Endothelial cell of umbilical vein (primary cell): Measurements from ENCODE around the gene ACER3. TPM values are rescaled to one million over a fixed set of nuclear protein-coding genes. Genes with fewer than 3 reads are reported as not detected.

Experiments used
- BruUV-seq: library from RNA; stranded (reverse); fragments of 400-500 nt; replicated peaks from 2 replicates; lab custom pipeline; 2021; lab: Mats Ljungman, UMichigan
- CTCF ChIA-PET: fragments of 300-600, 350-600 bp; sonication (Branson Sonifier 250); formaldehyde crosslinking; loops from one replicate; lab custom pipeline; 2021; ENCODE audit warnings: antibody characterized with exemption, inconsistent platforms; lab: Charles Lee
- POLR2A ChIA-PET: fragments of 300-600, 350-600 bp; sonication (Branson Sonifier 250); formaldehyde crosslinking; loops from one replicate; lab custom pipeline; 2021; ENCODE audit warnings: antibody characterized with exemption, inconsistent platforms; lab: Charles Lee
- DNase-seq: peaks from one replicate; pipeline ENCODE4 v3.0.0-alpha.2; 2011; ENCODE audit warnings: low read depth, low spot score
- FAIRE-seq: peaks from 2 replicates; lab custom pipeline; 2011; peaks lifted over from hg19 to GRCh38; lab: Jason Lieb, UNC
- H2AFZ ChIP-seq: 2 replicates; pipeline ENCODE4 v1.6.0; 2012; ENCODE audit warnings: low read depth, low read length, control low read depth, inconsistent platforms
- H3K27ac ChIP-seq: 2 replicates; pipeline ENCODE4 v1.5.1; 2011; ENCODE audit warnings: low read depth, mild to moderate bottlenecking, control low read depth, low read length, moderate library complexity; ENCODE audit not compliant: insufficient read depth
- H3K27me3 ChIP-seq, 2 experiments: 2 replicates each; pipeline versions ENCODE4 v1.6.0 to v1.6.1; 2011; ENCODE audit warnings: low read length in 2 of 2, mixed read lengths in 1 of 2; ENCODE audit not compliant: control insufficient read depth in 2 of 2, insufficient read depth in 2 of 2
- H3K36me3 ChIP-seq, 2 experiments: 2 replicates in 1 of 2; 3 replicates in 1 of 2; pipeline ENCODE4 v1.5.1; 2011; ENCODE audit warnings: low read length in 2 of 2, mild to moderate bottlenecking in 1 of 2, moderate library complexity in 1 of 2; ENCODE audit not compliant: control insufficient read depth in 2 of 2, insufficient read depth in 2 of 2; ENCODE audit errors: extremely low read depth in 1 of 2
- H3K4me1 ChIP-seq: 3 replicates; pipeline ENCODE4 v1.5.1; 2011; ENCODE audit warnings: mild to moderate bottlenecking, low read length; ENCODE audit not compliant: control insufficient read depth, insufficient read depth; ENCODE audit errors: extremely low read depth
- H3K4me2 ChIP-seq: 2 replicates; pipeline ENCODE4 v1.6.1; 2011; ENCODE audit warnings: low read length, control low read depth, mixed read lengths; ENCODE audit not compliant: insufficient read depth
- H3K4me3 ChIP-seq, 3 experiments: fragments of 200-600 bp in 1 of 3; sonication (generic), shearing (Covaris generic) in 1 of 3; replicated peaks in 1 of 3; 2 replicates each; pipeline ENCODE4 v1.5.1; 2011 to 2016; ENCODE audit warnings: control low read depth in 3 of 3, low read length in 3 of 3, mild to moderate bottlenecking in 2 of 3, inconsistent platforms in 1 of 3, low read depth in 1 of 3, moderate library complexity in 1 of 3; ENCODE audit not compliant: insufficient read depth in 1 of 3
- H3K79me2 ChIP-seq: 2 replicates; pipeline ENCODE4 v1.6.0; 2012; ENCODE audit warnings: low read length, inconsistent platforms; ENCODE audit not compliant: control insufficient read depth, insufficient read depth
- H3K9ac ChIP-seq: replicated peaks from 2 replicates; pipeline ENCODE3; 2011; ENCODE audit warnings: low read length, control low read depth; ENCODE audit not compliant: insufficient read depth; ENCODE audit errors: extremely low read depth
- H3K9me1 ChIP-seq: replicated peaks from 3 replicates; pipeline ENCODE4 v1.6.0; 2011; ENCODE audit warnings: mild to moderate bottlenecking, low read length; ENCODE audit not compliant: control insufficient read depth, insufficient read depth; ENCODE audit errors: extremely low read depth
- H3K9me3 ChIP-seq: replicated peaks from 2 replicates; pipeline ENCODE4 v1.5.1; 2012; ENCODE audit warnings: low read length, inconsistent platforms; ENCODE audit not compliant: control insufficient read depth, insufficient read depth
- H4K20me1 ChIP-seq: replicated peaks from 2 replicates; pipeline ENCODE3; 2011; ENCODE audit warnings: mild to moderate bottlenecking, low read length; ENCODE audit not compliant: control insufficient read depth, insufficient read depth; ENCODE audit errors: extremely low read depth
- CTCF ChIP-seq, 2 donors: IDR thresholded peaks; 1 replicate in 1 of 2; 2 replicates in 1 of 2; pipeline ENCODE4 v1.5.1; 2011; ENCODE audit warnings: low read length in 2 of 2, mild to moderate bottlenecking in 2 of 2, moderate library complexity in 2 of 2, control low read depth in 1 of 2, inconsistent platforms in 1 of 2, low read depth in 1 of 2; ENCODE audit not compliant: insufficient read depth in 1 of 2; ENCODE audit errors: extremely low read depth in 1 of 2
- EZH2 ChIP-seq: IDR thresholded peaks from 2 replicates; pipeline ENCODE4 v1.6.1; 2012; ENCODE audit warnings: borderline replicate concordance, low read depth, mild to moderate bottlenecking, moderate library complexity, low read length, inconsistent platforms; ENCODE audit not compliant: severe bottlenecking
- FOS ChIP-seq: IDR thresholded peaks from 2 replicates; pipeline ENCODE4 v1.6.1; 2011; ENCODE audit warnings: mild to moderate bottlenecking, low read length, moderate library complexity, borderline replicate concordance; ENCODE audit not compliant: insufficient read depth
- GATA2 ChIP-seq: IDR thresholded peaks from 2 replicates; pipeline ENCODE4 v1.7.0; 2011; ENCODE audit warnings: low read depth, mild to moderate bottlenecking, moderate library complexity, mixed read lengths, low read length; ENCODE audit not compliant: insufficient read length, insufficient read depth
- JUN ChIP-seq: IDR thresholded peaks from 2 replicates; pipeline ENCODE4 v1.6.1; 2011; ENCODE audit warnings: borderline replicate concordance, low read depth; ENCODE audit not compliant: insufficient read length, insufficient read depth
- MYC ChIP-seq: IDR thresholded peaks from one replicate; pipeline ENCODE4 v1.6.1; 2011; ENCODE audit warnings: mild to moderate bottlenecking, low read depth, low read length
- POLR2A ChIP-seq: IDR thresholded peaks from 2 replicates; pipeline ENCODE4 v1.6.1; 2012; ENCODE audit warnings: low read depth, mild to moderate bottlenecking, control low read depth, low read length
- POLR2AphosphoS5 ChIP-seq: IDR thresholded peaks from 2 replicates; pipeline ENCODE4 v1.6.1; 2012; ENCODE audit warnings: low read depth, mild to moderate bottlenecking, control low read depth, low read length, moderate library complexity; ENCODE audit not compliant: insufficient read depth
- dilution Hi-C: fragments of 300-500 bp; cut with MboI; formaldehyde crosslinking; loops from one replicate; pipeline ENCODE4 v1.15.0; 2019; ENCODE audit warnings: low sequenced_read_pairs; ENCODE audit not compliant: extremely low pct_ligation_motif_present
- intact Hi-C: fragments of 100-400 bp; cut with micrococcal nuclease; formaldehyde crosslinking; loops from one replicate; pipeline ENCODE4 v1.10.0; 2022
- polyA plus RNA-seq, 4 experiments: library from polyadenylated mRNA; depleted of rRNA in 3 of 4; stranded (reverse) in 3 of 4; unstranded in 1 of 4; fragments of >200 nt; gene quantifications; 2 replicates each; pipeline versions ENCODE4 v1.2.1 to v1.2.3, GENCODE V29; 2011 to 2012; ENCODE audit warnings: missing spikeins in 1 of 4
- total RNA-seq: library from RNA; stranded (reverse); gene quantifications from 2 replicates; pipeline ENCODE4 v1.2.3, GENCODE V29; 2021
- TF ChIP-seq, protein P1 (sequence below): IDR thresholded peaks from 2 replicates; pipeline ENCODE4 v1.6.1; 2011; ENCODE audit not compliant: insufficient read depth, insufficient read length

The ACER3 gene
- total and polyA plus RNA-seq, 2 donors (not counting 3 experiments of a cell fraction or from before 2014, with no cell fraction given): 9.9 to 31.6 TPM

GRCh38 chr11:76832361-76832760, 28.4 kb upstream of the ACER3 start:
- H3K27me3 ChIP-seq: no peaks in the 10 kb centered on the region
- DNase-seq: no peak
- intact Hi-C loops (no loop called here), dilution Hi-C loops (no loop called here)
- H3K4me3 ChIP-seq: no peak overlapping the region
- ChIA-PET POLR2A (no interaction called here), CTCF (no interaction called here)
- H3K4me2 ChIP-seq: no peak overlapping the region
- no peaks in the 10 kb centered on the region for H3K9me1 ChIP-seq
- TF ChIP-seq POLR2AphosphoS5 (no peak), EZH2 (no peak), CTCF (IDR thresholded peaks at IDR 0.05; ENCODE audit: extremely low read depth in 1 of 2, insufficient read depth in 1 of 2, low read depth in 1 of 2, low read length in 2 of 2) (no peak), MYC (no peak), GATA2 (no peak), FOS (no peak), POLR2A (no peak), JUN (no peak)
- TF ChIP-seq, protein P1, sequence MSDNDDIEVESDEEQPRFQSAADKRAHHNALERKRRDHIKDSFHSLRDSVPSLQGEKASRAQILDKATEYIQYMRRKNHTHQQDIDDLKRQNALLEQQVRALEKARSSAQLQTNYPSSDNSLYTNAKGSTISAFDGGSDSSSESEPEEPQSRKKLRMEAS: no peak
- BruUV-seq: no TSS peak
- peaks cover 6% of the 10 kb centered on the region for H3K4me1 ChIP-seq
- H3K9ac ChIP-seq: no peak overlapping the region
- no peaks in the 10 kb centered on the region for H3K79me2 ChIP-seq
- no peak overlapping the region for H2AFZ ChIP-seq
- no peak overlapping the region for H3K27ac ChIP-seq
- no peaks in the 10 kb centered on the region for H3K9me3 ChIP-seq
- H4K20me1 ChIP-seq: no peaks in the 10 kb centered on the region
- no peak for FAIRE-seq
- no peaks in the 10 kb centered on the region for H3K36me3 ChIP-seq
